PC-3 (cell line): ENCODE results near the gene S100A4. TPM values are rescaled to one million over a fixed set of nuclear protein-coding genes. Genes with fewer than 3 reads are reported as not detected.
A peak's percentile ranks its signal among the peaks of the same experiment; 100 is the strongest.

ENCODE experiments used
- ATAC-seq: fragments of 200-7000 bp; cut with Tn5 transposase; 2 replicates; pipeline ENCODE4 v1.9.1; 2020; ENCODE audit warnings: mild to moderate bottlenecking, moderate library complexity
- Bru-seq: library from RNA; stranded (reverse); fragments of 400-500 nt; gene quantifications from one replicate; lab custom pipeline; 2021; lab: Mats Ljungman, UMichigan
- BruChase-seq, 2 experiments: library from RNA; stranded (reverse); fragments of 400-500 nt; gene quantifications; one replicate each; lab custom pipeline; 2021; lab: Mats Ljungman, UMichigan
- BruUV-seq: library from RNA; stranded (reverse); fragments of 400-500 nt; replicated peaks from 2 replicates; lab custom pipeline; 2021; lab: Mats Ljungman, UMichigan
- CTCF ChIA-PET: fragments of 300-600 bp; sonication (Branson Sonifier 250); formaldehyde crosslinking; loops from one replicate; lab custom pipeline; 2022; ENCODE audit warnings: antibody characterized with exemption; lab: Charles Lee
- POLR2A ChIA-PET: fragments of 300-600 bp; sonication (Branson Sonifier 250); formaldehyde crosslinking; loops from one replicate; lab custom pipeline; 2022; ENCODE audit warnings: antibody characterized with exemption; ENCODE audit not compliant: unreplicated experiment; lab: Charles Lee
- DNase-seq: peaks from one replicate; pipeline ENCODE4 v3.0.0-alpha.2; 2015
- H2AFZ ChIP-seq: fragments of 300-600 bp; sonication (generic); 2 replicates; pipeline ENCODE4 v1.6.0; 2016; ENCODE audit warnings: antibody characterized with exemption, low read length
- H3F3A ChIP-seq: fragments of 300-600 bp; sonication (generic); one replicate; pipeline ENCODE4 v1.6.0; 2017; ENCODE audit warnings: antibody characterized with exemption, low read length, control low read depth, mild to moderate bottlenecking; ENCODE audit not compliant: unreplicated experiment
- H3K27ac ChIP-seq: fragments of 300-600 bp; sonication (generic); 2 replicates; pipeline ENCODE4 v1.5.1; 2016; ENCODE audit warnings: mild to moderate bottlenecking, low read length
- H3K27me3 ChIP-seq: fragments of 300-600 bp; sonication (generic); 2 replicates; pipeline ENCODE4 v1.6.1; 2016; ENCODE audit warnings: low read length, mixed read lengths
- H3K36me3 ChIP-seq: fragments of 300-600 bp; sonication (generic); 2 replicates; pipeline ENCODE4 v1.6.1; 2016; ENCODE audit warnings: low read depth, mixed run types, low read length, mixed read lengths
- H3K4me1 ChIP-seq: fragments of 300-600 bp; sonication (generic); 2 replicates; pipeline ENCODE4 v1.5.1; 2016; ENCODE audit warnings: low read length; ENCODE audit not compliant: insufficient read depth
- H3K4me2 ChIP-seq: fragments of 300-600 bp; sonication (generic); 2 replicates; pipeline ENCODE4 v1.6.0; 2016; ENCODE audit warnings: low read length
- H3K4me3 ChIP-seq: fragments of 300-600 bp; sonication (generic); 2 replicates; pipeline ENCODE4 v1.5.1; 2016; ENCODE audit warnings: mild to moderate bottlenecking, low read length, mixed read lengths
- H3K79me2 ChIP-seq: fragments of 300-600 bp; sonication (generic); 2 replicates; pipeline ENCODE4 v1.6.1; 2017; ENCODE audit warnings: low read length, mixed read lengths
- H3K9ac ChIP-seq: fragments of 300-600 bp; sonication (generic); 2 replicates; pipeline ENCODE4 v1.6.0; 2016; ENCODE audit warnings: mild to moderate bottlenecking, low read length
- H3K9me2 ChIP-seq: fragments of 300-600 bp; sonication (generic); replicated peaks from 2 replicates; pipeline ENCODE4 v1.6.1; 2016; ENCODE audit warnings: mixed run types, low read length, mixed read lengths
- H3K9me3 ChIP-seq: fragments of 300-600 bp; sonication (generic); 2 replicates; pipeline ENCODE4 v1.6.1; 2016; ENCODE audit warnings: low read length, mixed read lengths
- H4K20me1 ChIP-seq: fragments of 300-600 bp; sonication (generic); 2 replicates; pipeline ENCODE4 v1.6.1; 2016; ENCODE audit warnings: low read length, mixed read lengths
- EZH2 ChIP-seq: fragments of 300-600 bp; sonication (generic); IDR thresholded peaks from one replicate; pipeline ENCODE4 v1.6.1; 2017; ENCODE audit warnings: antibody characterized with exemption, mild to moderate bottlenecking, low read length; ENCODE audit not compliant: unreplicated experiment
- EZH2phosphoT487 ChIP-seq: fragments of 300-600 bp; sonication (generic); IDR thresholded peaks from 2 replicates; pipeline ENCODE4 v1.6.1; 2018; ENCODE audit warnings: mild to moderate bottlenecking, antibody characterized with exemption, low read length, borderline replicate concordance
- intact Hi-C: fragments of 100-400 bp; cut with micrococcal nuclease; formaldehyde crosslinking; loops from 2 replicates; pipeline ENCODE4 v1.9.0; 2023
- long read RNA-seq: library from polyadenylated mRNA; unstranded; transcript quantifications from one replicate; pipeline ENCODE4 v2.0.0, GENCODE V29; 2021; ENCODE audit not compliant: unreplicated experiment
- total RNA-seq: library from RNA; depleted of rRNA; stranded (reverse); fragments of >200 nt; gene quantifications from 2 replicates; pipeline ENCODE4 v1.2.3, GENCODE V29; 2014; rRNA removed
- TF ChIP-seq, protein P1 (sequence below): fragments of 300-600 bp; sonication (generic); conservative IDR thresholded peaks from 2 replicates; pipeline ENCODE4 v1.5.1; 2017; ENCODE audit warnings: antibody characterized with exemption, low read depth, mild to moderate bottlenecking, low read length

Gene S100A4
- total RNA-seq (32.2 and 55.8 TPM in 2 replicates), Bru-seq, nascent RNA (percentile 82 among the genes with signal in this experiment), BruChase-seq, experiment 1, labeled RNA remaining after a 6-hour chase (percentile 89 among the genes with signal in this experiment), BruChase-seq, experiment 2, labeled RNA remaining after a 2-hour chase (percentile 75 among the genes with signal in this experiment)
- long read RNA-seq, transcript S100A4-206 (2 exons, 755 nt) = minor isoform, 11 of 46 reads
- long read RNA-seq, transcript S100A4-204 (3 exons, 600 nt) = minor isoform, 7 of 46 reads
- long read RNA-seq, transcript S100A4-203 (3 exons, 573 nt) = major isoform, 22 of 46 reads
- long read RNA-seq, partial matches to known transcripts = 1 of 46 reads
- long read RNA-seq, other reads (novel, unspliced or antisense) = 5 of 46 reads

DNA sequence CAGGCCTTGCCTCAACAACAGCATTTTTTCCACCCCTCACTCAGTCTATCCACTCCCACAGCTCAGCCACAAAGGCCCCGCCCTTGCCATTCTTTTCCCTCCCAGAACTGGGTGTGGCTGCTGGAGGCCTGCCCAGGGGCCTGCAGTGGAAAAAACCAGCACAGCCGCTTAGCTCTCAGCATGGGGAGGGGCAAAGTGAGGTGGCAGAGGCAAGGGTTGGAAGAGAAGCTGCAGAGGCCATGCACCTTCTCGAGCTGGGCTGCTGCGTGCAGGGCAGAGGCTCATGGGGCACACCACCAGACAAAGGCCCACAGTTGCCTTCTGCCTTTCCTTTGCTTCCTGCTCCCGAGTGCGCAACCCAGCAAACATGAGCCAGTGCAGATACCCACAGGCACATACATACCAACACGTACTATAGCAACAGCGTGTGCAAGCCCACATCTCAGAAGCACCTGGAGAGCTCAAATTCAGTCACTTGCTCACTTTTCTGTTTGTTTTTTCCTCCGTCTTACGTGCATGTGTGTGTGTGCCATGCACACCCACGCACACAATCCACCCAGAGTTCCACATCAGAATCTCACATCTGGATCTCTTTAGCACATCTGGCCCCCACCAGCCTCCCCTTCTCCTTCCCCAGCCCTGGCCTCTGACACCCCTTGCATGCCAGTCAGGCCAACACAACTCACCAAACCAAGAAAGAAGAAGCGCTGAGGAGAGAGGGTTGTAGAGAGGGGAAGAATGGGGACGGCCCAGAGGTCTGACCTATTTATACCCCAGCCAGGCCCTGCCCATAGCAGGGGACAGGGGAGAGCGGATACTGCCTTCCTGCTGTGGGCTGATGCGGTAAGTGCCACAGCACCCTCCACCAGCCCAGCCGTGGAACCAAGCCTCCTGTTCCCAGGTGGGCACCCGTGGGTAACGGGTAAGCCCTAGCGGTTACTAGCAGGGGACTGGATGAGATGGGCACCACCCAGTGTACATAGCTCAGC is at the start of gene S100A4:
TSS of gene S100A4 (minus strand) at position 740 of the 989 bp plus-strand sequence. CDS start 1,012 bp downstream, outside the sequence.
- CTCF ChIA-PET = interaction anchor here (0.6 to 1.3 kb wide), 7 partner anchors 10 to 35 kb away, joined by 3 to 9 read pairs (median 3); partner anchors contain the start of gene S100A6
- H3K4me1 ChIP-seq = peaks cover 69% of the 10 kb centered on the region
- no peaks in the 10 kb centered on the region for H3K36me3 ChIP-seq
- H3K4me3 ChIP-seq = peak within 1 kb of the TSS; percentile 8; the same call in 1 of the 2 replicates
- H3K9ac ChIP-seq = peak within 1 kb of the TSS; percentile 72
- intact Hi-C loops = loop anchor here (1.0 to 5.0 kb wide), 3 partner anchors 12 to 33 kb away; no protein-coding TSS in a partner anchor
- TF ChIP-seq EZH2 (no peak), EZH2phosphoT487 (no peak)
- TF ChIP-seq, protein P1, sequence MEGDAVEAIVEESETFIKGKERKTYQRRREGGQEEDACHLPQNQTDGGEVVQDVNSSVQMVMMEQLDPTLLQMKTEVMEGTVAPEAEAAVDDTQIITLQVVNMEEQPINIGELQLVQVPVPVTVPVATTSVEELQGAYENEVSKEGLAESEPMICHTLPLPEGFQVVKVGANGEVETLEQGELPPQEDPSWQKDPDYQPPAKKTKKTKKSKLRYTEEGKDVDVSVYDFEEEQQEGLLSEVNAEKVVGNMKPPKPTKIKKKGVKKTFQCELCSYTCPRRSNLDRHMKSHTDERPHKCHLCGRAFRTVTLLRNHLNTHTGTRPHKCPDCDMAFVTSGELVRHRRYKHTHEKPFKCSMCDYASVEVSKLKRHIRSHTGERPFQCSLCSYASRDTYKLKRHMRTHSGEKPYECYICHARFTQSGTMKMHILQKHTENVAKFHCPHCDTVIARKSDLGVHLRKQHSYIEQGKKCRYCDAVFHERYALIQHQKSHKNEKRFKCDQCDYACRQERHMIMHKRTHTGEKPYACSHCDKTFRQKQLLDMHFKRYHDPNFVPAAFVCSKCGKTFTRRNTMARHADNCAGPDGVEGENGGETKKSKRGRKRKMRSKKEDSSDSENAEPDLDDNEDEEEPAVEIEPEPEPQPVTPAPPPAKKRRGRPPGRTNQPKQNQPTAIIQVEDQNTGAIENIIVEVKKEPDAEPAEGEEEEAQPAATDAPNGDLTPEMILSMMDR = no peak
- no peaks in the 10 kb centered on the region for H3K27me3 ChIP-seq
- DNase-seq (peak; percentile 99), ATAC-seq (peak; percentile 64)
- no peaks in the 10 kb centered on the region for H4K20me1 ChIP-seq
- TSS peak; percentile 21 for BruUV-seq
- H3K4me2 ChIP-seq = peak within 1 kb of the TSS; percentile 73
- peaks cover 15% of the 10 kb centered on the region for H3K79me2 ChIP-seq
- H3K9me2 ChIP-seq = no peaks in the 10 kb centered on the region
- no peaks in the 10 kb centered on the region for H3F3A ChIP-seq
- H3K27ac ChIP-seq = peak within 1 kb of the TSS; percentile 82
- no peaks in the 10 kb centered on the region for H3K9me3 ChIP-seq
- POLR2A ChIA-PET = interaction anchor here (0.5 to 1.5 kb wide), 6 partner anchors 9 to 1810 kb away, joined by 3 to 8 read pairs (median 3); partner anchors contain the start of gene CHTOP
- H2AFZ ChIP-seq = no peak within 1 kb of the TSS

GRCh38 chr1:153592748-153593147 is 47.1 kb upstream of the S100A4 start:
- H3K9me3 ChIP-seq = no peaks in the 10 kb centered on the region
- intact Hi-C loops = no loop called here
- DNase-seq (no peak), ATAC-seq (no peak)
- CTCF ChIA-PET = no interaction called here
- H3K4me3 ChIP-seq = no peak overlapping the region
- no peaks in the 10 kb centered on the region for H3K79me2 ChIP-seq
- no peaks in the 10 kb centered on the region for H3K27me3 ChIP-seq
- H3K27ac ChIP-seq = no peak overlapping the region
- H3K36me3 ChIP-seq = no peaks in the 10 kb centered on the region
- no peaks in the 10 kb centered on the region for H3F3A ChIP-seq
- TF ChIP-seq, protein P1 = no peak
- TF ChIP-seq EZH2phosphoT487 = no peak
- TF ChIP-seq EZH2 = no peak
- H2AFZ ChIP-seq = no peak overlapping the region
- H3K4me1 ChIP-seq = peaks cover 1% of the 10 kb centered on the region; the same call in 1 of the 2 replicates
- no peak overlapping the region for H3K4me2 ChIP-seq
- BruUV-seq = no TSS peak
- H3K9ac ChIP-seq = no peak overlapping the region
- H3K9me2 ChIP-seq = no peaks in the 10 kb centered on the region
- H4K20me1 ChIP-seq = no peaks in the 10 kb centered on the region
- POLR2A ChIA-PET = interaction anchor here (0.6 kb wide), 1 partner anchor 1423 kb away, joined by 3 read pairs; no protein-coding TSS in a partner anchor
